HepG2 (cell line): ENCODE measurements around the gene SAP25. TPM values are rescaled to one million over a fixed set of nuclear protein-coding genes. Genes with fewer than 3 reads are reported as not detected.
A peak's percentile ranks its signal among the peaks of the same experiment; 100 is the strongest.

Source experiments
- ATAC-seq: fragments of 200-7000 bp; cut with Tn5 transposase; 3 replicates; pipeline ENCODE4 v1.9.1; 2020; ENCODE audit warnings: mild to moderate bottlenecking, moderate library complexity
- BruUV-seq: library from RNA; stranded (reverse); fragments of 400-500 nt; replicated peaks from 2 replicates; lab custom pipeline; 2021; lab: Mats Ljungman, UMichigan
- CTCF ChIA-PET: fragments of 300-600 bp; formaldehyde crosslinking; extraction: SDS; loops from one replicate; lab custom pipeline; 2021; ENCODE audit warnings: low total read pairs, inconsistent platforms, low intra/inter-chr PET ratio; lab: Yijun Ruan, JAX
- POLR2A ChIA-PET: fragments of 350-600 bp; sonication (Branson Sonifier 250); formaldehyde crosslinking; loops from one replicate; lab custom pipeline; 2020; ENCODE audit warnings: antibody characterized with exemption, inconsistent platforms; lab: Yijun Ruan, JAX
- DNase-seq: peaks from one replicate; pipeline ENCODE4 v3.0.0-alpha.2; 2015; ENCODE audit warnings: low spot score
- FAIRE-seq: peaks from 3 replicates; lab custom pipeline; 2011; peaks lifted over from hg19 to GRCh38; lab: Jason Lieb, UNC
- H2AFZ ChIP-seq: one replicate; pipeline ENCODE4 v1.6.1; 2011; ENCODE audit warnings: low read length, inconsistent platforms
- H3K27ac ChIP-seq: fragments of 300-600 bp; 3 replicates; pipeline ENCODE4 v1.8.0; 2011; ENCODE audit warnings: mixed run types, mild to moderate bottlenecking, mixed read lengths, low read length, inconsistent platforms; ENCODE audit not compliant: insufficient read depth; ENCODE audit errors: extremely low read length
- H3K27me3 ChIP-seq, 2 experiments: fragments of 200-600 bp in 1 of 2; 2 replicates in 1 of 2; 3 replicates in 1 of 2; pipeline versions ENCODE4 v1.6.0 to v1.8.0; 2011; ENCODE audit warnings: low read length in 2 of 2, mild to moderate bottlenecking in 2 of 2, moderate library complexity in 2 of 2, inconsistent platforms in 1 of 2; ENCODE audit not compliant: insufficient read depth in 2 of 2, control insufficient read depth in 1 of 2
- H3K36me3 ChIP-seq, 2 experiments: fragments of 200-600 bp in 1 of 2; replicated peaks in 1 of 2; 2 replicates in 1 of 2; 3 replicates in 1 of 2; pipeline versions ENCODE4 v1.5.1 to v1.8.0; 2011; ENCODE audit warnings: low read length in 2 of 2, inconsistent platforms in 1 of 2; ENCODE audit not compliant: insufficient read depth in 2 of 2, control insufficient read depth in 1 of 2
- H3K4me1 ChIP-seq: 2 replicates; pipeline ENCODE4 v1.5.1; 2012; ENCODE audit warnings: low read length, inconsistent platforms; ENCODE audit not compliant: insufficient read depth
- H3K4me2 ChIP-seq: 2 replicates; pipeline ENCODE4 v1.6.0; 2011; ENCODE audit warnings: low read depth, low read length, inconsistent platforms
- H3K4me3 ChIP-seq, 3 experiments: fragments of 200-600 bp in 1 of 3; sonication (generic), shearing (Covaris generic) in 1 of 3; replicated peaks in 1 of 3; 2 replicates each; pipeline ENCODE4 v1.5.1; 2011 to 2016; ENCODE audit warnings: low read length in 3 of 3, inconsistent platforms in 2 of 3, low read depth in 2 of 3, mild to moderate bottlenecking in 2 of 3, control low read depth in 1 of 3, mixed read lengths in 1 of 3; ENCODE audit not compliant: insufficient read depth in 1 of 3
- H3K79me2 ChIP-seq: one replicate; pipeline ENCODE4 v1.6.1; 2011; ENCODE audit warnings: low read length, inconsistent platforms; ENCODE audit not compliant: insufficient read depth
- H3K9ac ChIP-seq: 2 replicates; pipeline ENCODE4 v1.6.0; 2011; ENCODE audit warnings: mild to moderate bottlenecking, low read depth, low read length, inconsistent platforms; ENCODE audit not compliant: insufficient read depth
- H3K9me3 ChIP-seq: 2 replicates; pipeline ENCODE4 v1.5.1; 2012; ENCODE audit warnings: mild to moderate bottlenecking, low read length
- H4K20me1 ChIP-seq: 2 replicates; pipeline ENCODE4 v1.6.0; 2011; ENCODE audit warnings: inconsistent platforms, mild to moderate bottlenecking, low read length, moderate library complexity; ENCODE audit not compliant: insufficient read depth
- DDIT3 ChIP-seq: sonication (generic); formaldehyde crosslinking; IDR thresholded peaks from 2 replicates; pipeline ENCODE4 v1.4.0; 2020; ENCODE audit warnings: mild to moderate bottlenecking, missing genetic modification reagents
- FLYWCH1 ChIP-seq: sonication (generic); formaldehyde crosslinking; IDR thresholded peaks from 2 replicates; pipeline ENCODE4 v1.8.1; 2023; ENCODE audit warnings: mild to moderate bottlenecking, missing genetic modification reagents
- KMT2B ChIP-seq: IDR thresholded peaks from 2 replicates; pipeline ENCODE4 v1.6.1; 2016; ENCODE audit warnings: missing genetic modification reagents, missing compliant biosample characterization
- MLXIP ChIP-seq: sonication (generic); formaldehyde crosslinking; IDR thresholded peaks from 2 replicates; pipeline ENCODE4 v1.9.0; 2021; ENCODE audit warnings: missing genetic modification reagents, borderline replicate concordance
- NFATC3 ChIP-seq: sonication (generic); formaldehyde crosslinking; IDR thresholded peaks from 2 replicates; pipeline ENCODE4 v1.5.1; 2020; ENCODE audit warnings: mild to moderate bottlenecking, missing genetic modification reagents
- PATZ1 ChIP-seq: sonication (generic); formaldehyde crosslinking; IDR thresholded peaks from 2 replicates; pipeline ENCODE4 v1.4.0; 2020; ENCODE audit warnings: missing genetic modification reagents
- PBX3 ChIP-seq: sonication (generic); formaldehyde crosslinking; IDR thresholded peaks from 2 replicates; pipeline ENCODE4 v1.8.1; 2023; ENCODE audit warnings: missing genetic modification reagents, inconsistent platforms, borderline replicate concordance
- POLR2A ChIP-seq, 2 experiments: IDR thresholded peaks; 2 replicates each; pipeline ENCODE4 v1.6.1; 2011; ENCODE audit warnings: low read depth in 2 of 2, low read length in 2 of 2, mild to moderate bottlenecking in 1 of 2, moderate library complexity in 1 of 2; ENCODE audit not compliant: insufficient read depth in 1 of 2
- THRA ChIP-seq: sonication (generic); formaldehyde crosslinking; IDR thresholded peaks from 2 replicates; pipeline ENCODE4 v1.4.0; 2020; ENCODE audit warnings: missing genetic modification reagents, borderline replicate concordance
- ZIK1 ChIP-seq: sonication (generic); formaldehyde crosslinking; IDR thresholded peaks from 2 replicates; pipeline ENCODE4 v1.5.0; 2020; ENCODE audit warnings: mild to moderate bottlenecking, low read depth, missing genetic modification reagents, borderline replicate concordance
- ZNF614 ChIP-seq: IDR thresholded peaks from 2 replicates; pipeline ENCODE4 v1.6.1; 2018; ENCODE audit warnings: missing biosample characterization, missing genetic modification reagents, inconsistent platforms, borderline replicate concordance
- ZNF652 ChIP-seq: IDR thresholded peaks from 2 replicates; pipeline ENCODE4 v1.6.1; 2016; ENCODE audit warnings: low read depth, borderline replicate concordance
- WGBS: methylation state at CpG from one replicate; pipeline ENCODE4 v1.1.6; 2017; ENCODE audit warnings: low lambda C conversion rate; 5-methylcytosine and 5-hydroxymethylcytosine counted together
- in situ Hi-C: cut with HindIII; loops from 2 replicates; pipeline ENCODE4 v1.10.0; 2017; ENCODE audit warnings: low pct_unique_long_range_greater_than_20kb; ENCODE audit not compliant: extremely low pct_ligation_motif_present
- intact Hi-C: fragments of 100-400 bp; cut with micrococcal nuclease; formaldehyde crosslinking; loops from one replicate; pipeline ENCODE4 v1.10.0; 2022; ENCODE audit not compliant: unreplicated experiment
- polyA plus RNA-seq, 8 experiments: library from polyadenylated mRNA; depleted of rRNA in 3 of 8; stranded (reverse) in 7 of 8; unstranded in 1 of 8; fragments of >200 nt; fragmentation: Illumina TruSeq in 4 of 8; extraction: Trizol in 4 of 8; gene quantifications; 2 replicates each; pipeline versions ENCODE4 v1.2.1 to v1.2.3, GENCODE V29; 2011 to 2016; ENCODE audit warnings: low read depth in 4 of 8, missing spikeins in 1 of 8, mixed read lengths in 1 of 8; ENCODE audit not compliant: insufficient read depth in 1 of 8
- total RNA-seq, 5 experiments: library from RNA; depleted of rRNA; stranded (reverse); fragments of >200 nt; fragmentation: Illumina TruSeq; extraction: Trizol; gene quantifications; 2 replicates each; pipeline ENCODE4 v1.2.3, GENCODE V29; 2016; ENCODE audit warnings: low read depth in 1 of 5

The SAP25 gene
- total and polyA plus RNA-seq, 2 of the 13 experiments (the other 11 are each of a cell fraction or from before 2014, with no cell fraction given), result 0.15 to 0.20 TPM

GRCh38 chr7:100586266-100587025 is 12.7 kb upstream of the SAP25 start, which contains the start of gene FBXO24 (continued):
- no peak for TF ChIP-seq ZIK1
- TF ChIP-seq KMT2B (CRISPR knock-in tag), result no peak
- peak; percentile 98; the same call in 1 of the 2 replicates for TF ChIP-seq PBX3
- no peak for TF ChIP-seq ZNF614

GRCh38 chr7:100585511-100586265 is 12.0 kb upstream of the SAP25 start, which contains the start of gene LRCH4:
LRCH4 (minus strand) TSS chr7:100586129; CDS start chr7:100586100, 29 bp downstream.
- DNase-seq, result no peak
- TF ChIP-seq FLYWCH1 (CRISPR knock-in tag) (0 out of 2 replicates have a peak, but pooled peaks have one; percentile 16), NFATC3 (no peak), ZNF652 (CRISPR knock-in tag) (no peak), PATZ1 (CRISPR knock-in tag) (peak; percentile 63), THRA (CRISPR knock-in tag) (peak; percentile 37; the same call in 1 of the 2 replicates), DDIT3 (CRISPR knock-in tag) (no peak), POLR2A (IDR thresholded peaks at IDR 0.05; ENCODE audit: insufficient read depth in 1 of 2, low read depth in 2 of 2, low read length in 2 of 2) (peak; percentile 97 to 98), MLXIP (CRISPR knock-in tag) (no peak)

More at GRCh38 chr7:100585511-100586265, 12.0 kb upstream of the SAP25 start, which contains the start of gene LRCH4:
- Histone ChIP-seq H3K27ac (peak within 1 kb of the TSS; percentile 81), H3K9ac (peak within 1 kb of the TSS; percentile 94), H3K4me2 (peak within 1 kb of the TSS; percentile 100), H3K27me3 (peaks cover 0 to 6% of the 10 kb centered on the region in 2 experiments; a peak in 3 of 5 replicates), H3K79me2 (peaks cover 6% of the 10 kb centered on the region), H3K4me3 (peak within 1 kb of the TSS; percentile 80 to 98 (median 86)), H3K4me1 (peaks cover 49% of the 10 kb centered on the region), H2AFZ (peak within 1 kb of the TSS; percentile 91), H4K20me1 (peaks cover 8% of the 10 kb centered on the region; the same call in 1 of the 2 replicates), H3K36me3 (peaks cover 8 to 14% of the 10 kb centered on the region in 2 experiments; a peak in 4 of 5 replicates), H3K9me3 (no peaks in the 10 kb centered on the region)
- in situ Hi-C loops, result no loop called here
- under 1% methylated on average over 28 of the region's 61 CpGs for WGBS
- POLR2A ChIA-PET, result interaction anchor here (0.5 to 4.1 kb wide), 63 partner anchors 8 to 532 kb away, joined by 3 to 73 read pairs (median 4); partner anchors contain the start of genes ACTL6B, AGFG2, EPHB4 and EPO
- ATAC-seq (peak; percentile 45), FAIRE-seq (no peak)
- BruUV-seq, result no TSS peak
- intact Hi-C loops, result loop anchor here (1.0 kb wide), 1 partner anchor 27 kb away; the partner anchor contains the start of gene MOSPD3
- CTCF ChIA-PET, result interaction anchor here (1.2 kb wide), 1 partner anchor 116 kb away, joined by 3 read pairs; no protein-coding TSS in a partner anchor
